ENCODE results near the gene MIDN. TPM values are rescaled to one million over a fixed set of nuclear protein-coding genes. Genes with fewer than 3 reads are reported as not detected.
A peak's percentile ranks its signal among the peaks of the same experiment; 100 is the strongest.

The MIDN gene
- total RNA-seq, 1 donor from 2014 or later, result 103 TPM

DNA sequence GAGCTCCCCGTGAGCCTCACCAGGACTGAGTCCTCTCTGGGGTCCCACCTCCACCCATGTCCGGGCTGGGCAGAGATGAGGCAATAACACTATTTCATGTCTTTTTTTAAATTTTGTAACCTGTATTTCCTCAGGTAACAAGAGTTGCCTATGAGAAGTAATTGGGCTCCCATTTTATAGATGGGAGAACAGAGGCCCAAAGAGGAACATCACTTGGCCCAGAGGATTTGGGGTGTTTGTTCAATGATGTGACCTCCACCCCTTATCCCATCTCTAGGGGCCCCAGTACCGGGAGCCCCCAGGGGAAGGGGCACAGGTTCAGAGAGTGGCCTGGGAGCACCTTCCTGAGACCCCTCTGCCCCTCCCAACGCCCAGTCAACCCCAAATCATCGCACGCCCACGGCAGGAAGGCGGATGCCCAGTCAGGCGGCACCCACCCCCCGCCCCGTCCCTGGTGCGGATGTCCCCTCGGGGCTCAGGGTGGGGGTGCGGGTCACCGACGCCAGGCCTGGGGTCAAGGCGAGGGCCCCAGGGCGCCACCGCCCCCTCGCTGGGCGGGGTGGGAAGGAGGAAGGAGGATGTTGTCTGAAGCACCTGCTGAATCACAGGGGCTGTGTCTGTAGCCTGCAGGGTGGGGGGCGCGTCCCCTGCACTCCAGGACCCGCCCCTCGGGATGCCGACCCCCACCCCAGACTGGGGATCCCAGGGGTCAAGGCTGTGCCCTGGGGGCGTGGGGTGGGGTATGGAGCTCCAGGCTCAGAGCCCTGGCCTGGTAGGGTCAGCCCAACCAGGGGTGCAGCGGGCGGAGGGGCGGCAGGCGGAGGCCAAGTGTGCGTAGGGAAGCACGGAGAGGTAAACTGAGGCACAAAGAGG is 11.7 kb downstream of the MIDN start:
- Mint-ChIP-seq H3K4me1 (ENCODE audit: unreplicated experiment) (peaks cover 84% of the 10 kb centered on the region), H3K36me3 (ENCODE audit: unreplicated experiment) (peaks cover 22% of the 10 kb centered on the region), H3K27ac (ENCODE audit: unreplicated experiment) (peak overlapping the region; percentile 95), H3K27me3 (ENCODE audit: unreplicated experiment) (no peaks in the 10 kb centered on the region), H3K4me3 (ENCODE audit: unreplicated experiment) (peak overlapping the region; percentile 57), H3K9me3 (ENCODE audit: unreplicated experiment) (no peaks in the 10 kb centered on the region)
- TF ChIP-seq, protein P1, sequence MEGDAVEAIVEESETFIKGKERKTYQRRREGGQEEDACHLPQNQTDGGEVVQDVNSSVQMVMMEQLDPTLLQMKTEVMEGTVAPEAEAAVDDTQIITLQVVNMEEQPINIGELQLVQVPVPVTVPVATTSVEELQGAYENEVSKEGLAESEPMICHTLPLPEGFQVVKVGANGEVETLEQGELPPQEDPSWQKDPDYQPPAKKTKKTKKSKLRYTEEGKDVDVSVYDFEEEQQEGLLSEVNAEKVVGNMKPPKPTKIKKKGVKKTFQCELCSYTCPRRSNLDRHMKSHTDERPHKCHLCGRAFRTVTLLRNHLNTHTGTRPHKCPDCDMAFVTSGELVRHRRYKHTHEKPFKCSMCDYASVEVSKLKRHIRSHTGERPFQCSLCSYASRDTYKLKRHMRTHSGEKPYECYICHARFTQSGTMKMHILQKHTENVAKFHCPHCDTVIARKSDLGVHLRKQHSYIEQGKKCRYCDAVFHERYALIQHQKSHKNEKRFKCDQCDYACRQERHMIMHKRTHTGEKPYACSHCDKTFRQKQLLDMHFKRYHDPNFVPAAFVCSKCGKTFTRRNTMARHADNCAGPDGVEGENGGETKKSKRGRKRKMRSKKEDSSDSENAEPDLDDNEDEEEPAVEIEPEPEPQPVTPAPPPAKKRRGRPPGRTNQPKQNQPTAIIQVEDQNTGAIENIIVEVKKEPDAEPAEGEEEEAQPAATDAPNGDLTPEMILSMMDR (IDR thresholded peaks at IDR 0.05), result no peak
- no peak for DNase-seq (ENCODE audit: extremely low spot score, unreplicated experiment)

DNA sequence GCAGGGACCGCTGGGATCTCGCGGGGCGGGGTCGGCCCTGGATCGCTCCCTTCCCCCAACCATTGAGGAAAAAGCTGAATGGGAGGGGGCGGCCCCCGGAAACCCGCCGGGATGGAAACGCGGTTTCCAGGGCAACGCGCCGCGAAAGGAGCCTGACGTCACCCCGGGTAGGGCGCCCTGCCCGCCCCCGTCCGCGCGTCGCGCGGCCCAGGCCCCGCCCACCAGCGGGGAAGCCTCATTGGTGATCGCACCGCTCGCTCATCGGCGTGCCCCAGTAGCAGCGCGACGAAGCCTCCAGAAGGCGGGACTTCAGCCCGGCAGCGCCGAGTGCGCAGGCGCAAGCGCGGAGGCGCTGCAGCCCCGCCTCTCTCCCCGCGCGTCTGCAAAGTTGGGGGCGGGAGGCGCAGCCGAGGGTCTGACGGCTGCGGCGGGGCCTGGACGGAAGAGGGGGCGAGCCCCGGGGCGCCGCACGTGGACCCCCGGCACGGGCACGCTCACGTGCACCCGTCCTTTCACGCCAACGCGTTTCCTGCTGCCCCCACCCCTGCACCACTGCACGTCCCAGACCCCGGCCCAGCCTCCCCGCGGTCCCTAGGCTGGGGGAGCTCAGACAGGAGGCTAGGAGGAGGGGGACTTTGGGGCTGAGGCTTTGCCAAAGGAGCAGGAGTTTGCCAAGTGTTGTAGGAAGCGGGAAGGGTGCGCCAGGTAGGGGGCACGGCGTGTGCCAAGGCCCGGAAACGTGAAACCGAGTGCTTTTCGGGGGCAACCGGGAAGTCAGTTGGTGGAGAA is 12.6 kb downstream of the MIDN start:
- Mint-ChIP-seq H3K9me3 (ENCODE audit: unreplicated experiment) (no peaks in the 10 kb centered on the region), H3K36me3 (ENCODE audit: unreplicated experiment) (peaks cover 21% of the 10 kb centered on the region), H3K4me3 (ENCODE audit: unreplicated experiment) (peak overlapping the region; percentile 72), H3K27ac (ENCODE audit: unreplicated experiment) (peak overlapping the region; percentile 95), H3K4me1 (ENCODE audit: unreplicated experiment) (peaks cover 84% of the 10 kb centered on the region), H3K27me3 (ENCODE audit: unreplicated experiment) (no peaks in the 10 kb centered on the region)
- TF ChIP-seq, protein P1 (IDR thresholded peaks at IDR 0.05), result no peak
- DNase-seq (ENCODE audit: extremely low spot score, unreplicated experiment), result peak; percentile 99

DNA sequence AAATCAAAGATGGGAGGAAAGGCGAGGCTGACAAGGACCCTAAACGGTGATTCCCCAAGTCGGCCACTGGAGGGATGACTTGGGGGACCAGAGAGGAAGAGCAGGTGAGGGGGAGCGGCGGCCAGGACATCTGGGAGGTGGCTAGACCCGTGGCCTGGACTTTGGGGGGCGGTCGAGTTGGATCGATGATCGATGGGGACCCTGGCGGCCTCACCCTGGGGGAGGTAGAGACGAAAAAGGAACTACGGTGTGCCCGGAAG is 13.1 kb downstream of the MIDN start:
- peaks cover 17% of the 10 kb centered on the region for H3K36me3 Mint-ChIP-seq (ENCODE audit: unreplicated experiment)
- H3K9me3 Mint-ChIP-seq (ENCODE audit: unreplicated experiment), result no peaks in the 10 kb centered on the region
- peaks cover 81% of the 10 kb centered on the region for H3K4me1 Mint-ChIP-seq (ENCODE audit: unreplicated experiment)
- TF ChIP-seq, protein P1 (IDR thresholded peaks at IDR 0.05), result peak; percentile 26
- H3K4me3 Mint-ChIP-seq (ENCODE audit: unreplicated experiment), result peak overlapping the region; percentile 72
- H3K27me3 Mint-ChIP-seq (ENCODE audit: unreplicated experiment), result no peaks in the 10 kb centered on the region
- no peak for DNase-seq (ENCODE audit: extremely low spot score, unreplicated experiment)
- peak overlapping the region; percentile 95 for H3K27ac Mint-ChIP-seq (ENCODE audit: unreplicated experiment)

DNA sequence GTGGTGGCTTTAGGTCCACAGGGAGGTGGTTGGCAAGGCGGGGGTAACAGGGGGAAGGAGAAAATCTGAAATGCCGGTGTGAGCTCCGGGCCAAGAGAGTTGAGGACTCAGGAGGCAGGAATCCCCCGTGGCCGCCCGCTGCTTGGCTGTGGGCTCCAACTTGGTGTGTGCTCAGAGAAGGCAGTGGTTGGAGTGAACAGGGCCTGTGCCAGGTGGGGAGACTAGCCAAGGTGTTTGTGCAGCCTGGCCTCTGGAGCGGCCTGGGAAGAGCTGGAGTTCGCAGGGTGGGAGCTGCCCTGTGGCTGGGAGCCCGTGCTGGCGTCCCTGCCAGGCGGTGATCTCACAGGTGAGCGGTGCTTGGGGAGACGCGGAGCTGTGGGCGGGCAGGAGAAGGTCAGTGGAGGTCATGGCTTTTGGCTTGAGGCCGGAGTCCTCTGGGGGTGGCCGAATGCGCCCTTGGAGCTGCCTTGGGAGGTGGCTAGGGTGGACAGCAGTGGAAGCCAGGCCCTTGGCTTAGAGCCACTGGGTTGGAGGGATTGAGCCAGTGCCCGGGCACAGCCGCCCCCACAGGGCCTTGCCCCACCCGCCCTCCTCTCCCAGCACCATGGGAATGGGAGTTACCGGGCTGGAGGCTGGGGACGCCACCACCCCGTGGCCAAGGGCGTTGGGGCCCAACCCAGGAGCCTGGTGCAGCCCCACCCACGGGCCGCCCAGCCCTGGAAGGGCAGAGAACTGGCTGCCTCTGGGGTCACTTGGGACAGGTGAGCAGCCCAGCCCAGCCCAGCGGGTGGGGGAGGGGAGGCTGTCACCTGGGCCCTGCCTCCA is 13.6 kb downstream of the MIDN start:
- H3K36me3 Mint-ChIP-seq (ENCODE audit: unreplicated experiment), result peaks cover 14% of the 10 kb centered on the region

More for the DNA sequence above, 13.6 kb downstream of the MIDN start:
- Mint-ChIP-seq H3K27me3 (ENCODE audit: unreplicated experiment) (no peaks in the 10 kb centered on the region), H3K4me3 (ENCODE audit: unreplicated experiment) (peak overlapping the region; percentile 72), H3K27ac (ENCODE audit: unreplicated experiment) (peak overlapping the region; percentile 95), H3K4me1 (ENCODE audit: unreplicated experiment) (peaks cover 78% of the 10 kb centered on the region), H3K9me3 (ENCODE audit: unreplicated experiment) (no peaks in the 10 kb centered on the region)
- TF ChIP-seq, protein P1 (IDR thresholded peaks at IDR 0.05), result no peak
- DNase-seq (ENCODE audit: extremely low spot score, unreplicated experiment), result no peak

All from osteocyte (in vitro differentiated cells).